Endothelial cell (in vitro differentiated cells): ENCODE data around the gene SERPINA5. TPM values are rescaled to one million over a fixed set of nuclear protein-coding genes. Genes with fewer than 3 reads are reported as not detected.

Experiments
- DNase-seq: peaks from one replicate; pipeline ENCODE4 v3.0.0; 2021; ENCODE audit warnings: low spot score
- H3K27ac Mint-ChIP-seq: one replicate; pipeline ENCODE4 v1.8.0; 2021; ENCODE audit warnings: mixed read lengths, inconsistent platforms; ENCODE audit not compliant: unreplicated experiment
- H3K27me3 Mint-ChIP-seq: one replicate; pipeline ENCODE4 v1.8.0; 2021; ENCODE audit warnings: mild to moderate bottlenecking, moderate library complexity, mixed read lengths, inconsistent platforms; ENCODE audit not compliant: unreplicated experiment
- H3K36me3 Mint-ChIP-seq: one replicate; pipeline ENCODE4 v1.8.0; 2021; ENCODE audit warnings: mild to moderate bottlenecking, low read depth, mixed read lengths, inconsistent platforms; ENCODE audit not compliant: unreplicated experiment
- H3K4me1 Mint-ChIP-seq: one replicate; pipeline ENCODE4 v1.8.0; 2021; ENCODE audit warnings: mild to moderate bottlenecking, mixed read lengths, inconsistent platforms; ENCODE audit not compliant: unreplicated experiment
- H3K4me3 Mint-ChIP-seq: one replicate; pipeline ENCODE4 v1.8.0; 2021; ENCODE audit warnings: mild to moderate bottlenecking, mixed read lengths, inconsistent platforms; ENCODE audit not compliant: unreplicated experiment
- H3K9me3 Mint-ChIP-seq: one replicate; pipeline ENCODE4 v1.8.0; 2021; ENCODE audit warnings: mixed read lengths, inconsistent platforms; ENCODE audit not compliant: unreplicated experiment
- CTCF ChIP-seq: fragments of 200-600 bp; sonication (generic); IDR thresholded peaks from one replicate; pipeline ENCODE4 v1.5.0; 2021; ENCODE audit warnings: antibody characterized with exemption; ENCODE audit not compliant: unreplicated experiment
- total RNA-seq: library from RNA; stranded (reverse); fragmentation: NEBNext Ultra II Directional; extraction: Animal tissue kit (Norgen Biotek cat#: 25700); gene quantifications from one replicate; pipeline ENCODE4 v1.2.1, GENCODE V29; 2021; ENCODE audit not compliant: unreplicated experiment

SERPINA5 gene
- total RNA-seq, 1 donor from 2014 or later, result 0.26 TPM

GRCh38 chr14:94582199-94582750 is 1.0 kb downstream of the SERPINA5 start:
- H3K27ac Mint-ChIP-seq, result no peak overlapping the region
- no peak for DNase-seq

GRCh38 chr14:94582851-94583250 is 1.6 kb downstream of the SERPINA5 start:
- no peak overlapping the region for H3K27ac Mint-ChIP-seq
- H3K36me3 Mint-ChIP-seq, result peaks cover 3% of the 10 kb centered on the region
- no peak overlapping the region for H3K4me3 Mint-ChIP-seq
- no peaks in the 10 kb centered on the region for H3K4me1 Mint-ChIP-seq
- peaks cover 10% of the 10 kb centered on the region for H3K27me3 Mint-ChIP-seq
- no peaks in the 10 kb centered on the region for H3K9me3 Mint-ChIP-seq
- TF ChIP-seq CTCF, result no peak
- DNase-seq, result no peak

More at GRCh38 chr14:94582199-94582750, 1.0 kb downstream of the SERPINA5 start:
- no peak for TF ChIP-seq CTCF
- Mint-ChIP-seq H3K4me3 (no peak overlapping the region), H3K27me3 (peaks cover 10% of the 10 kb centered on the region), H3K4me1 (no peaks in the 10 kb centered on the region), H3K36me3 (peaks cover 3% of the 10 kb centered on the region), H3K9me3 (no peaks in the 10 kb centered on the region)

GRCh38 chr14:94583557-94583956 is 2.3 kb downstream of the SERPINA5 start:
- Mint-ChIP-seq H3K4me3 (no peak overlapping the region), H3K9me3 (no peaks in the 10 kb centered on the region), H3K4me1 (no peaks in the 10 kb centered on the region), H3K36me3 (peaks cover 3% of the 10 kb centered on the region), H3K27me3 (peaks cover 12% of the 10 kb centered on the region), H3K27ac (no peak overlapping the region)
- TF ChIP-seq CTCF, result no peak
- DNase-seq, result no peak

GRCh38 chr14:94584591-94585280 is 3.5 kb downstream of the SERPINA5 start:
- DNase-seq, result no peak
- H3K36me3 Mint-ChIP-seq, result no peaks in the 10 kb centered on the region
- H3K9me3 Mint-ChIP-seq, result no peaks in the 10 kb centered on the region
- no peaks in the 10 kb centered on the region for H3K4me1 Mint-ChIP-seq
- no peak overlapping the region for H3K4me3 Mint-ChIP-seq
- no peak for TF ChIP-seq CTCF
- H3K27ac Mint-ChIP-seq, result no peak overlapping the region
- H3K27me3 Mint-ChIP-seq, result peaks cover 11% of the 10 kb centered on the region

GRCh38 chr14:94586635-94587034 is 5.4 kb downstream of the SERPINA5 start:
- Mint-ChIP-seq H3K27me3 (peaks cover 13% of the 10 kb centered on the region), H3K9me3 (no peaks in the 10 kb centered on the region)
- TF ChIP-seq CTCF, result no peak

More at GRCh38 chr14:94586635-94587034, 5.4 kb downstream of the SERPINA5 start:
- Mint-ChIP-seq H3K4me1 (no peaks in the 10 kb centered on the region), H3K27ac (no peak overlapping the region), H3K4me3 (no peak overlapping the region), H3K36me3 (no peaks in the 10 kb centered on the region)
- DNase-seq, result no peak
